HG03139 (cell line): ENCODE measurements around the gene KNL1.

Source experiments
- ATAC-seq: cut with Tn5 transposase; IDR thresholded peaks from one replicate; pipeline ENCODE4 v1.9.1; 2021; ENCODE audit not compliant: unreplicated experiment

Gene KNL1

DNA sequence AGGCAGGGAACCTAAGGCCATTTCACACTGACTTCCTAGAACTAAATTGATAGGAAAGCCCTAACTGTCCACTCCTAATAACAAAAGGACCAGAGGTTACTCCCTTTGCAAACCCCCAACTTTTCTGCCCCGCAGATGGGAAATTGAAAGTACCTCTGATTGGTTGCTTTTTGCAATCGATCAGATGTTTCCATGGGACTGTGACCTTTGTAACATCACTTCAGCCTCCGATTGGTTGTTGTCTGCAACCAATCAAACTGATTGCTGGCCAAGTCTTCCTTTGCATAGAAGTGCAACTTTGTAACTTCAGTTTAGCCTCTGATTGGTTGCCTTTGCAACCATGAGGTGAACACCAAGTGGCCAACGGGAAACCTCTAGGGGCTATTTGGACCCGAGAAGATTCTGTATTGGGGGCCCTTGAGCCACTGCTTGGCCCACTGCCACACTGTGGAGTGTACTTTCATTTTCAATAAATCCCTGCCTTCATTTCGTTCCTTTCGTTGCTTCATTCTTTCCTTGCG lies 11.3 kb upstream of the KNL1 start:
- no peak for ATAC-seq

DNA sequence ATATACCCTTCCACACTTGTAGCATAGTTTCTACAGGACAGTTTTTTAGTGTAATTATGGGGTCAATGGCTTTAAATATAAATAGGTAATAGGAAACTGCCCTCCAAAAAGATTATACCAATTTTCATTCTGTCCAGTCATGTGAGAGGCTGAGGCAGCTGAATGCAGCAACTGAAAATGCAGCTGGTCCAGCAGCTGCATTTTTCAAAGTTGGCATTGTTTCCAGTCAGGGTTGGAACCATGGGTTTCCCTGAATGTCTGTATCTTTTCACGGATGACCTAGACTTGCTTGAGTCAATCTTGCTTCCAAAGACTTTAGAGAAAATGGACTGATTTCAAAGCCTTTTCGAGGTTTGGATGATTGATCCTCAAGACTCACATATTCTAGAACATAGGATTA lies 9.9 kb upstream of the KNL1 start:
- no peak for ATAC-seq

DNA sequence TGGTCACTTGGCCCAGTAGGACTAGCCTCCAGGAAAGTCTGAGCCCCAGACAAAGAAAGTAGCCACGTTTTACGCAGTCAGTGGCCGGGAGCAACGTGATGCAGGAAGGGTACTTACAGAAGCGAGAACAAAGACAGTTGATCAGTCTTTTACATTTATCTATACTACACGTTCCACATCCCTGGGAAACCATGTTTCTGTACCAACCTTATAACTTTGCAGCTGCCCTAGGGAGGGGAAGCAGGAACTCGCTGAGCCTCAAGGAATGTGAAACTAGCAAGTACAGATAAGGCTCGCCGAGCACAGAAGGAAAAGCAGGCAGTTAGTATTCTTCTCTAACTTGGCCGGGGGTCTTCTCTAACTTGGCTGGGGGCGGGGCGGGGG lies 3.4 kb upstream of the KNL1 start:
- no peak for ATAC-seq

DNA sequence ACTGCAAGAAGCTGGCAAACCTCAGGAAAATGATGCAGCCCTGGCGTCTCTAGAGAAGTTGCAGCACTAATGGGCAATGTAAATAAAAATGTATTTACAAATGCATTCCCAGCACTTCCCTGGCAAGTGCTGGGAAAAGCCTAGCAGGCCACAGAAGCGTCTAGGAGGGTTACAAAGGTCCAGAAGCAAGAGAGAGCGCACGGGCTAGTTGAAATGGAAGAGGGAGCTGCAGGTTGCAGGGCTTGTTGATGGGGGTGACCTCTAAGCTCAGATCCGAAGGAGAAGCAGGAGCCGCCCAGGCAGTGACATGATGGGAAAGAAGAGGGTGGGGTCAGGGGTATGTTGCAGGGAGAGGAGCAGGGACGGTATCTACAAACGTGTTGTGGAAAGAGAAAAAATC lies 2.7 kb upstream of the KNL1 start:
- ATAC-seq: no peak

DNA sequence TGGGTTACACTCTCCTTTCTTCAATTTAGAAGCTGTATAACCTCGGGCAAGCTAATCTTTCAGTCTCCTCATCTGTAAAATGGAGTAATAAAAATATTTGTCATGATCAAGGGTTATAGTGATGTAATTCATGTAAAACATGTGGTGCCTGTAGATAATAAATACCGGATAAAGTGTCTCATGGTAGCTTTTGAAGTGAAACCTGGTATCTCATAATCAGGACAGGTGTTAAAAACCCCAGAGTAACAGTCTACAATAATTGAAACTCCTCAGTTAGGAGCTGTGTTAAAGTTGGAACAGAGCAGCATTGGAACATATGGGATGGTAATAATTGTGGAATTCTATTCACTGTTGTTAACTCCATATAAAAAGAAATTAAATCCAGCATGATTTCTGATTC lies 884 bp upstream of the KNL1 start:
- no peak for ATAC-seq

DNA sequence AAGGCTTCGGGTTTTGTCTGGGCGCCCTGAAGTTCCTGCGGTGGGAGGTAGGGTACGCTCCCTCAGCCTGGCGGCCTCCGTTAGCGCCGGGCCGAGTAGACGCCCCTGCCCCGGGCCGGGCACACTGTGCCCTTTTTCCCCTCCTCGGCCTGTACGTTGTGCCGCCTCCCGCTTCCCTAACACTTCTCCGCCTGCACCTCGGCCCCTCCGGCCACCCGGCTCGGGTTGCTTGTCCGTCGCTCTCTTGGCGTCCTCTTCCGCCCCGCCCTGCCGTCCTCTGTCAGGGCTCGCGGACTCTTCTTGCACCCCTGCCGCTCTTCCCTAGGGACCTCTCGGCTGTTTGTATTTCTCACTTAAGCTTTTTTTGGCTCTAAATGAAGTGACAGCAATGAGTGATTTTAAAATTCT lies 384 bp downstream of the KNL1 start:
- peak; percentile 41 for ATAC-seq

DNA sequence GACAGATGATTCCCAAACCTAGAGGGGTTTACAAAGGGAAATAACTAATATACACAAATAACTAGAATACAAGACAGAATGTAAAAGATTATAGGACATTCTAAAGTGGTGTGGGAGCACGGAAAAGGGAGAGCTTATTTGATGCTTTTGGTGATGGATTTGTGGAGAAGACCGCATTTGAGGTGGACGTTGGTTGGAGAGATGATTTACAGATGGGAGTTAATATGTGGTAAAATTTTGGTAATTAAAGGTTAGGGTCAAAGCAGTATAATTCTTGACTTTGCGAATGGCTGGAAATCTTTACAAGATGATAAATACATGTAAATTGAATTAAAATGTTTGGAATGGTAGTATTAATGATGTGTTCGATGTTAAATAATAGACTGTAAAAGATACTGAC lies 1.2 kb downstream of the KNL1 start:
- no peak for ATAC-seq

DNA sequence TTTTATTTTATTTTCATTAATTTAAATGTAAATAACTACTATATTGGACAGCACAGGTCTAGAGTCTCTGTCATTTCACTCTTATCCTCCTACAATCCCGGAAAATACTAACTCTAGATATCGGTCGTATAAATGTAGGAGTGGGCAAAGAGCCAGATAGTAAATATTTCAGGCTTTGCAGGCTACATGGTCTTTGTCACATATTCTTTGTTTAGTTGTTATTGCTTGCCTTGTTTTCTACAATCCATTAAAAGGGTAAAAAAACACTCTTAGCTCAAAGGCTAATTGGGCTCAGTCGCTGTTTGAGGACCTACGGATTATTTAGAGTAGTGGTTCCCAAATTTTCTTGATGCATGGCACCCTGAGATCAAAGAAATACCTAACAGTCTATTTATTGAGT lies 1.7 kb downstream of the KNL1 start:
- no peak for ATAC-seq

DNA sequence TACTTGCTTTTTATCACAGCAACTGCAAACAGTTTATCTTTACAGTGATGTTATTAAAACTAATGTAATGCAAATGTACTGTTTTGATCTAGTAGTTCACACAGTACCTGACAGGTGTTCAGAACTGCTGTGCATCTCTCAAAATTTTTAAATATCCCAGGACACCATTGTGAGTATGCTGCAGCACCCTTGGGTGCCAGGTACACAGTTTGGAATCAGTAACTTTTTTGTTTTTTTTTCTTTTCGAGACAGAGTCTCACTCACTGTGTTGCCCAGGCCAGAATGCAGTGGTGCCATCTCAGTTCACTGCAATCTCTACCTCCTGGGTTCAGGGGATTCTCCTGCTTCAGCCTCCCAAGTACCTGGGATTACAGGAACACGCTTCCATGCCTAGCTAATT lies 3.0 kb downstream of the KNL1 start:
- no peak for ATAC-seq

DNA sequence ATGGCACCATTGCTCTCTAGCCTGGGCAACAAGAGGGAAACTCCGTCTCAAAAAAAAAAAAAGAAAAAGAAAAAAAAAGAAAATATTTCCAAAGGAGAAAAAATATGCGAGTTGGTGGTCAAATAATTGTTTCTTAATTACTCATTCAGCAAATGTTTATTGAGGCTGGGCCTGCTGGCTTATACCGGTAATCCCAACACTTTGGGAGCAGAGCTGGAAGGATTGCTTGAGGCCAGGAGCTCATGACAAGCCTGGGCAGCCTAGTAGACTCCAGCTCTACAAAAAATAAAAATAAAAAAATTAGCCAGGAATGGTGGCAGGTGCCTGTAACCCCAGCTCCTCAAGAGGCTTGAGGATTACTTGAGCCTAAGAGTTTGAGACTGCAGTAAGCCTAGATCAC lies 4.1 kb downstream of the KNL1 start:
- ATAC-seq: no peak

DNA sequence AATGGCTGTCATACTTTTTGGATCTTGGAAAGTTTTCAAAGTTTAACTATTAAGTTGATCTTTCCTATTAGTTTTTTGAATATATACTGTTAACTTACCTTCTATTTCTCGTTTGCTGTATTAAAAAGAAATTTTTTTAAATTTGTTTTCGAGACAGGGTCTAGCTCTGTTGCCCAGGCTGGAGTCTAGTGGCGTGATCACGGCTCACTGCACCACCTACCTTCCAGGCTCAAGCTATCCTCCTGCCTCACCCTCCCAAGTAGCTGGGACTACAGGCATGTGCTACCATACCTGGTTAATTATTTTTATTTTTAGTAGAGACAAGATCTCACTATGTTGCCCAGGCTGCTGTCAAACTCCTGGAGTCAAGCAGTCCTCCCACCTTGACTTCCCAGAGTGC lies 4.6 kb downstream of the KNL1 start:
- no peak for ATAC-seq

DNA sequence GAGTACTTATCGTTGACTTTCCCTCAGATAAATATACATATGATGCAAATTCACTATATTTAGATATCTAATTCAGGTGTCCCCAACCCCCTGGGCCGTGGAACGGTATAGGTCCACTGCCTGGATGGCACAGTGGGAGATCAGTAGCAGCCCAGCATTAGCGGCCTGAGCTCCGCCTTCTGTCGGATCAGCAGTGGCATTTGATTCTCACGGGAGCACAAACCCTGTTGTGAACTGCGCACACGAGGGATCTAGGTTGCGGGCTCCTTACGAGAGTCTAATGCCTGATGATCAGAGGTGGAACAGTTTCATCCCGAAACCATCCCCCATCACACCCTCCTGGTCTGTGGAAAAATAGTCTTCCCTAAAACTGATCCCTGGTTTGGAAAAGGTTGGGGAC lies 6.9 kb downstream of the KNL1 start:
- no peak for ATAC-seq

DNA sequence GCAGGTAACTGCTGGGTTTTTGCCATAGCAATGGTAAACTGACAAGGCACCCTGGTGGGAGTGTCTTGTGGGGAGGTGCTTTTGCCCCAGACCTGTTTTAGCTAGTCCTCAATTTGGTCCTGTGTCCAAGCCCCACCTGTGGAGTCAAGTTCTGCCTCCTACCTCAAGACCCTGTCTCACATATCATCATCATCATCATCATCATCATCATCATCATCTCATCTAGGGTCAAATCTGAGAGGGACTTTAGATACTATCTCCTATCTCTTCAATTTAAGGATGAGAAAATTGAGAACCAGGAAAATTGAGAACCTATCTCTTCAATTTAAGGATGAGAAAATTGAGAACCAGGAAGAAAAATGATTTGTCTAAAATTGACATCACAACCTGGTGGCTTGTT lies 9.9 kb downstream of the KNL1 start:
- no peak for ATAC-seq

DNA sequence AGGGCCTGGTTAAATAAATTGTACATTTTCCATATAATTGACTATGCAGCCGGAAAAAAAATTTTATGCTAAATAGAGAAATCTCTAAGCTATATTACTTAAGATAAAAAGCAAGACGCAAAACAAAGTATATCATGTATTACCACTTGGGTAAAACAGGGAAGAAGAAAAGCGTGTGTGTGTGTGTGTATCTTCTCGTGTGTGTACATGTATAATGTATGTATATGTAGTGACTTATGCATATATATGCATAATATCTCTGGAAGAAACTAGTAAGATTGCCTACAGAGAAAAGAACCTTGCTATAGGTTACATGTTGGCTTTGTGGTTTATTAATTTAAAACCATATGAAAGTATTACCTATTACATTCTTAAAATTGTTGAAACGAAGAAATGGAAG lies 19.0 kb downstream of the KNL1 start:
- no peak for ATAC-seq

DNA sequence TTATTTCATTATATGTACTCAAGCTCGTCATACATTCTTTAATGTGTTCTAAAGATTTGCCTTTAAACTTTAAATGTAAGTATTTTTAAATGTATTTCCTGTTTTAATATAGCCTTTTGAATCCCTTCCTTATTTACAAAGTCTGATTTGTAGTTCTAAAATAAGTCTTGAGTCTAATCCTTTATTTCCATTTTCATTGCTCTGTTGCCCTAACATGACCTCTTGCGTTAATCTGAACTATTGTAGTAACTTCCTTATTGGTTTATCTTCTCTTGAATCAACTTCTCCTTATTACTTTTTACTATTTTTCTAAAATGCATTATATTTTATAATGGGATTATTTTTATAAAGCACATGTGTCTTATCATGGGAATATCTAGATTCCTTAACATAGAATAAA lies 24.0 kb downstream of the KNL1 start:
- ATAC-seq: no peak

DNA sequence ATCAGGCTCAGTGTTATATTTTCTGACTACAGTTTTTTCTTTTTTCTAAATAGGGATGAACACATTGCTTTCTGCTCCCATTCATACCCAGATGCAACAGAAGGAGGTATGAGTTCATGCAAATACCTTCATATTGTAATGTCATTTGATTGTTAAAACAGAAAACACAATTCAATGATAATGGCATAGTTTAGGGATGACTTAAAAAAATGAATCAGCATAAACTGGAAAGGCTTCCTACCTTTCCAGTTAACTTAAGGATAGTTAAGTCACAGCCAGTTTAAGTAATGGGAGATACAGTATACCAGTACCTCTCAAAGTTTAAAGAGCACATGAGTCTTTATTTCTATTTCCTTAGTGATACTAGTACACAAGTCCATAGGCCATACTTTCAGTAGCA lies 24.9 kb downstream of the KNL1 start:
- ATAC-seq: no peak

DNA sequence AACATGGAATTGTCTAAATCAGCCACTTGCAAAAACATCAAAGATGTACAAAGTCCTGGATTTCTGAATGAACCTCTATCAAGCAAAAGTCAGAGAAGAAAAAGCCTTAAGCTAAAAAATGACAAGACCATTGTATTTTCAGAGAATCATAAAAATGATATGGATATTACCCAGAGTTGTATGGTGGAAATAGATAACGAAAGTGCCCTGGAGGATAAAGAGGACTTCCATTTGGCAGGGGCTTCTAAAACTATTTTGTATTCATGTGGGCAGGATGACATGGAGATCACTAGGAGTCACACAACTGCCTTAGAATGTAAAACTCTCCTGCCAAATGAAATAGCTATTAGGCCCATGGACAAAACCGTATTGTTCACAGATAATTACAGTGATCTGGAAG lies 29.3 kb downstream of the KNL1 start:
- no peak for ATAC-seq

DNA sequence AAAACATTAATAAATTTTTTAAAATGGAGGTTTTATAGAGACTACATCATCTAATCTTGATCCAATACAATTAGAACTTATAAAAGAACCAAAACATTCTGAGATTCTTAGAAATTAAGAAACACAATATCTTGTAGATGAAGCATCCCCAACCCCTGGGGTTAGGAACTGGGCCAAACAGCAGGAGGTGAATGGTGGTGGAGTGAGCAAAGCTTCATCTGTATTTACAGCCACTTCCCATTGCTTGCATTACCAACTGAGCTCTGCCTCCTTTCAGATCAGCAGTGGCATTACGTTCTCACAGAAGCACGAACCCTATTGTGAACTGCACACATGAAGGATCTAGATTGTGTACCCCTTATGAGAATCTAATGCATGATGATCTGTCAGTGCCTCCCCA lies 36.3 kb downstream of the KNL1 start:
- ATAC-seq: no peak

DNA sequence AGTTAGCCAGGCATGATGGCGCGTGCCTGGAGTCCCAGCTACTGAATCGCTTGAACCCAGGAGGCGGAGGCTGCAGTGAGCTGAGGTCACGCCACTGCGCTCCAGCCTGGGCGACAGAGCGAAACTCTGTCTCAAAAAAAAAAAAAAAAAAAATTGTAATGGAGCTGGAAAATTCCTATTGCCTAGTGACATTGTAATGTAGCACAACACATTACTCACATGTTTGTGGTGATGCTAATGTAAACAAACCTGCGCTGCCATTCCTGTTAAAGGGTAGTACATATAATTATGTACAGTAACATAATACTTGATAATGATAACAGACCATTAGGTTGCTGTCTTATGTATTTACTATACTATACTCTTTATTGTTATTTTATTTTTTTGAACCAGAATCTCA lies 39.1 kb downstream of the KNL1 start:
- ATAC-seq: no peak

DNA sequence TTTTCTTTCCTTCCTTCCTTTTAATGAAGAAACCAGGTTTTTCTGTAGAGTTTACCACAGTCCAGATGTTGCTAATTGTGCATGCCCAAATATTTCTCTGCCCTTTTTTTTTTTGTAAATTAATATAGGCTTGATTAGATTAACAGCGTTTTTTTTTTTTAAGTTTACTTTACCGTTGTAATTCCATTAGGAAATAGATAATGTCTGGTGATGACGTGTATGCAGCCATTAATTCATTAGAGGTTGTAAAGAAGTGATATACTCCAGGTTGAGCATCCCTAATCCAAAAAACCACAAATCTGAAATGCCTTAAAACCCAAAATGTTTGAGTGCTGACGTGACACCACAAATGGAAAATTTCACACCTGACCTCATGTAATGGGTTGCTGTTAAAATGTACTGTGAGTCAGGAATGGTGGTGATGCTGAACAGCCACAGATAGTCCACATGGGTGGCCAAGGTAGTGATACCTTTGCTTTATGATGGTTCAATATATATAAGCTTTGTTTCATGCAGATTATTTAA lies 43.2 kb downstream of the KNL1 start:
- ATAC-seq: no peak

DNA sequence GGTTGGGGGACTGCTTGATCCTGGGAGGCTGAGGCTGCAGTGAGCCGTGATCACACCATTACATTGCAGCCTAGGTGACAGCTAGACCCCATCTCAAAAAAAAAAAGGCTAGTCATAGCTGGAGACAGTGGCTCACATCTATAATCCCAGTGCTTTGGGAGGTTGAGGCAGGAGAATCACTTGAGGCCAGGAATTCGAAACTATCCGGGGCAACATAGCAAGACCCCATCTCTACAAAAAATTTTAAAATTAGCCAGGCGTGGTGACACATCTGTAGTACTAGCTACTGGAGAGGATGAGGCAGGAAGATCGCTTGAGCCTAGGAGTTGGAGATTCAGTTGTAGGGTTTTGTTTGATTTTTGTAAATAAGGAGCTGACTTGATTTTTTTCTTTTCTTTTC lies 45.6 kb downstream of the KNL1 start:
- no peak for ATAC-seq

DNA sequence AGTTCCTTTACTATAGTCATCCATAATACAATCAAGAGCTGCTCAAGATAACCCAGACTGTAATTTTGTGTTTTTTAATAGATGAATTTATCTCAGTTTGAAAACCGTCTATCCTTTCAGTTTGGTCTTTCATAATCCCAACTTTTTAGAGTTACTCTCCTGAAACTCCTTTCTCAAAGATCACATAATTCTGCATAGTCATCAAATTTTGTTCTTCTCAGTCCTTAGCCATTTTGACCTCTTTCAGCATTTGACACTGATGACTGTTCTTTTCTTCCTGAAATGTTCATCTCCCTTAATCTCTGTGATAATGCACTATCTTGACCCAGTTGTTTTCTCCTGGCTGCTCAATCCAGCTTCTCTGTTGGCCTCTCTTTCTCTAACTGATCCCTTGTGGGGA lies 53.5 kb downstream of the KNL1 start:
- no peak for ATAC-seq

DNA sequence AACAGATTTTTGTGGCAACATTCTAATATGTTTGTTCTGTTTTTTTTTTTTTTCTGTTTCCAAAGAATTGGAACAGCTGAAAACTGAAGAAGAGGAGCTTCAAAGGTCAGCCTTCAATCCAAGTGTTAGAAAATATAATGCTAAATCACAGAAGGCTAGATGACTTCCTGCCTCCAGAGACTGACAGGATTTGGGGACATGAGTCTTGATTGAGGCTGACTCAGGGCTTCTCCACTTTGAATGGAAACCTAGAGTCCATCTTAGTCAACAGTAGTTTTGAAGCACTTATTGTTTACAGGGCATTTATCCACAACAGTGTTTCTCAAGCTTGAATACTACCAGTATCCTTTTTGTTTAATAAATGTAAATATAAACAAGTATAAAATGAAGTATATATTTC lies 56.4 kb downstream of the KNL1 start:
- ATAC-seq: no peak

DNA sequence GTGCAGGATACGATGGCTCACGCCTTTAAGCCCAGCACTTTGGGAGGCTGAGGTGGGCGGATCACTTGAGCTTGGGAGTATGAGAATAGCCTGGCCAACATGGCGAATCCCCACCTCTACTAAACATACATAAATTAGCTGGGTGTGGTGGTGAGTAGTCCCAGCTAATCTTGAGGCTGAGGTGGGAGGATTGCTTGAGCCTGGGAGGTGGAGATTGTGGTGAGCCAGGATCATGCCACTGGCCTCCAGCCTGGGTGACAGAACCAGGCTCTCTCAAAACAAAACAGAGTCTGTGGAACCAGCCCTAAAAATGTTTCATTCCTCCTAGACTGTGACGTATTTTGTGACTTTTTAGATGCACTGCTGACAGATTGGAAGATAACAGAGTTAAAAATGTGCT lies 66.6 kb downstream of the KNL1 start:
- ATAC-seq: no peak
